GM12874 (cell line): ENCODE measurements around the gene ORC3.

Source experiments
- TF ChIP-seq, protein P1 (sequence below): IDR thresholded peaks from 2 replicates; pipeline ENCODE4 v1.5.1; 2011; ENCODE audit warnings: low read depth, mild to moderate bottlenecking, control low read depth, low read length, moderate library complexity; ENCODE audit not compliant: insufficient read depth

The ORC3 gene

DNA sequence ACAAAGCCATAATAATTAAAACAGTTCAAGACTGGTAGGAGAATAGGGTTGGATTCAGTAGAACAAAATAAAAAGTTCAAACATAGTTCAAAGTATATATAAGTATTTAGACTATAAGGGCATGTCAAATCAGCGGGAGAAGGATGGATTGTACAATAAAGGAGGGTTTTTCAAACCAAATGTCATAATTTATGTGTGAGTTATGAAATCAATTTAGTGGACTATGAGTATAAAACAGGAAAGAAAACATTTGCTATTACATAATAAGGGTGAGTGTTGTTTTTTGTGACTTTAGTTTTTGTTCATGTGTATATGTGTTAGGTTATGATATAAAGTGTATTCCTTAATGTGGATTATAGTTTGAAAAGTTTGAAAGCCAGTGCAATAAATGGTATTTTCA, 10.6 kb downstream of the ORC3 start:
- TF ChIP-seq, protein P1, sequence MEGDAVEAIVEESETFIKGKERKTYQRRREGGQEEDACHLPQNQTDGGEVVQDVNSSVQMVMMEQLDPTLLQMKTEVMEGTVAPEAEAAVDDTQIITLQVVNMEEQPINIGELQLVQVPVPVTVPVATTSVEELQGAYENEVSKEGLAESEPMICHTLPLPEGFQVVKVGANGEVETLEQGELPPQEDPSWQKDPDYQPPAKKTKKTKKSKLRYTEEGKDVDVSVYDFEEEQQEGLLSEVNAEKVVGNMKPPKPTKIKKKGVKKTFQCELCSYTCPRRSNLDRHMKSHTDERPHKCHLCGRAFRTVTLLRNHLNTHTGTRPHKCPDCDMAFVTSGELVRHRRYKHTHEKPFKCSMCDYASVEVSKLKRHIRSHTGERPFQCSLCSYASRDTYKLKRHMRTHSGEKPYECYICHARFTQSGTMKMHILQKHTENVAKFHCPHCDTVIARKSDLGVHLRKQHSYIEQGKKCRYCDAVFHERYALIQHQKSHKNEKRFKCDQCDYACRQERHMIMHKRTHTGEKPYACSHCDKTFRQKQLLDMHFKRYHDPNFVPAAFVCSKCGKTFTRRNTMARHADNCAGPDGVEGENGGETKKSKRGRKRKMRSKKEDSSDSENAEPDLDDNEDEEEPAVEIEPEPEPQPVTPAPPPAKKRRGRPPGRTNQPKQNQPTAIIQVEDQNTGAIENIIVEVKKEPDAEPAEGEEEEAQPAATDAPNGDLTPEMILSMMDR, result no peak

DNA sequence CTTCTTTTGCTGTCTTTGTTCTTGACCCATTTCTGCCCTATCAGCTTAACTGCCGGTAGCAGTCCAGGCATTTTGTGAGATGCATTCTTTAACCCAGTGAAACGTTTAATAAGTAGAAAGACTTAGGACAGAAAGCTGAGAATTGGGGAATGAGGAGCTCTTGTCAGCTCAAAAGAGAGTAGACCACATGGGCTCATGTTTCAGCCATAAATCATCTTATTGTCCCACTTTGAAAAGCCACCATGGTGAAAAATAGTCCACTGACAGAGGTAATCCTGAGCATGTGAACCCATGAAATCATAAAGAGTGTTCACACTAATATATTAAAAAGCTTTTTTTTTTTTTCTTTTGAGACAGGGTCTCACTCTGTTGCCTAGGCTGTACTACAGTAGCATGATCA, 16.3 kb downstream of the ORC3 start:
- TF ChIP-seq, protein P1, result no peak

DNA sequence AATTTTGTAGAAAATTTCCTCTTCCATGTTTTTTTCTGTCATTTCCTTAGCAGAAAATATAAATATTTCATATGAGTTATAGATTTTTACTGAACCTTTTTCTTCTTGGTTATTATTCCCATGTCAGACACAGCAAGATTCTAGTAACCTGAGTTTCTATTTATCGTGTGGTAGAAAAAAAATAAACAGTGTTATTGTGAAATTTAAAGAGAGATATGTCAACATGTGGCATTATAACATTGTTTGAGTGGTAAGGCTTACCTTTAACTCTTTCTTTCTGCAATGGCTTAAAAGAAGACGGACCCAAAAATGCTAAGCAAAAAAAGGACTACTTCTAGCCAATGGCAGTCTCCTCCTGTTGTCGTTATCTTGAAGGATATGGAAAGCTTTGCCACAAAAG, 18.9 kb downstream of the ORC3 start:
- TF ChIP-seq, protein P1, result no peak

DNA sequence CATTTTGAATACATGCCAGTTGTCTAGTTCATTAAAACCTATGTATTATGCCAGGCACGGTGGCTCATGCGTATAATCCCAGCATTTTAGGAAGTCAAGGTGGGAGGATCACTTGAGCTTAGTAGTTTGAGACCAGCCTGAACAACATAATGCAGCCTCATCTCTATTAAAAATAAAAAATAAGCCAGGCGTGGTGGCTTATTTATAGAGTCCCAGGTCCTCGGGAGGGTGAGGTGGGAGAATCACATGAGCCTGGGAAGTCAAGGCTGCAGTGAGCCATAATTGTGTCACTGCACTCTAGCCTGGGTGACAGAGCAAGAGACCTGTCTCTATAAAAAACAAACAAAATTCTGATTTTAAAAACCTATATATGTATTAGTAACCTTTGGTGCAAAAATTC, 27.5 kb downstream of the ORC3 start:
- TF ChIP-seq, protein P1, result no peak

DNA sequence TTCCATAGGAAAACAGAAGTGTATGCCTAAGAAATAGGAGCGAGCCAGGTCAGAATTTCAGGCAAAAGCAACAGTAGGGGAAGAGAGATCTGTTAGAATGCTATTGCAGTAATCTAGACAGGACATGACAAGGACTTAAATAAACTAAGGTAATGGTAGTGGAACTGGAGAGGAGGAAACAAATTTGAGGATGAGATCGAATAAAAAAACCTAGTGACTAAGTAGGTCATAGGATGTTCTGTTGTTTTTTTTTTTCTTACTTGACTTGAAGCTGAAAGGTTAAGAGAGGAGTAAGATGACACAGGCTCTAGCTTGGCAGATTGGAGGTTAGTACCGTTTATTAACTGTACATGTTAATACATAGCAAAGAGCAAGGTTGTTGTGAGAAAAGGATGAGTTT, 28.6 kb downstream of the ORC3 start:
- TF ChIP-seq, protein P1, result no peak

DNA sequence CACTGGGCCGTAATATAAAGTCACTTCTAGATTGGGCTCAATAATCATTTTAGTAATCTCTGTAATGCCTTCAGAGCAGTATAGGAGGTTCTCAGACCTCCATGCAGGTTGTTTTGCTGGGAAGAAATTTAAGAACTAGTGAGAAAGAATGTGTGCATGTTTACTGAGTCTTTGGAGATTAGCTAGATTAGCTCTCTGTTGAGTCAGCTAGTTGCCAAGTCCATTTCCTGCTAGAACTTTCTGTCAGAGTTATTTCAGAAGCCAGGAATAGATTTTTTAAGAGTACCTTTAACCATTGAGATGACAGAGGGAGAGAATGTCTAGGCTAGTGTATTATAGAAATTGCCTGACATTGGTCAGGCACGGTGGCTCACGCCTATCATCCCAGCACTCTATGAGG, 33.3 kb downstream of the ORC3 start:
- TF ChIP-seq, protein P1, result no peak

DNA sequence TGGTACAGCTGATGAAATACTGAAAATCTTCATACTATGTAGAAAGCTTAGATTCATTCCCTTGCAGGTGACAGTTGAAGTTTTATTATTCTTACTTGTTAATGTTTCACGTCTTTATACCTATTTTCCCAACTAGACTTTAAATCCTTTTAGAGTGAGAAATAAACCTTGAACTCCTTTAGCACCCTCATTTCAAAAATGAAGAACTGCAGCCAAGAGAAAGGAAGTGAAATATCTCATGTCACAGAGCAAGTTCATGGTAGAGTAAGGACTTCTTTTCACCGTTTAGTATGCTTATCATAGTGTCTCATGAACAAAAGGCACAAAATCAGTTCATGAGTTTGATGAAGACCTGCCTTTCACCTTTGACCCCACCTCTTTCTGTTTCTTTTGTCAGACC, 38.5 kb downstream of the ORC3 start:
- TF ChIP-seq, protein P1, result no peak

DNA sequence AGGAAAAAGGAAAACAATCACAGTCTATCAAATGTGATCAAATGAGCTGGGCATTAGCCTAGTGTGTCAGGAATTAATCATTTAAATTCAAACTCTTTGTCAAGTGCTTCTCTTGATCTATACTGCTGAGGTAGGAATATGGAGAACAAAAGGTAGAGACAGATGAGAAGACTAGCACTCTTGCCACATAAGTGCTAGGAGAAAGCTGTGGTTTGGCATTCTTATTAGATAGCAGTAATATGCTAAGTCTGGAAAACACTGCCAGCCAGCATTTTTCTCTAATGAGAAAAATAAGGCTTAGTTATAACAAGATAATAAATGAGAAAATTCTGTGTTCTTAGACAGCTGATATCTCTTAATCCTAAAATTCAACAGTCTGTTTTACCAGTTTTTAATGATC, 38.9 kb downstream of the ORC3 start:
- TF ChIP-seq, protein P1, result no peak
